ENCODE data around the gene TNK2. TPM values are rescaled to one million over a fixed set of nuclear protein-coding genes. Genes with fewer than 3 reads are reported as not detected.

The TNK2 gene
- total and polyA plus RNA-seq, 2 donors (not counting 3 experiments of a cell fraction or from before 2014, with no cell fraction given) = 18.6 to 71.6 TPM

DNA sequence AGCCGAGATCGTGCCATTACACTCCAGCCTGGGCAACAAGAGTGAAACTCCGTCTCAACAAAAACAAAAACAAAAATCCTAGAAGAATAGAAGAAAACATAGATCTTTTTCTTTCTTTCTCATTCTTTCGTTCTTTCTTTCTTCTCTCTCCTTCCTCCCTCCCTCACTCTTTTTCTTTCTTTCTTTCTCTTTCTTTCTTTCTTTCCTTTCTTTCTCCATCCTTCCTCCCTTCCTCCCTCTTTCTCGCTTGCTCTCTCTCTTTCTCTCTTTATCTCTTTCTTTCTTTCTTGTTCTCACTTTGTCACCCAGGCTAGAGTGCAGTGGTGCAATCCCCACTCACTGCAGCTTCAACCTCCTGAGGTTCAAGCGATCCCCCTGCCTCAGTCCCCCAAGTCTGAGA lies 62.9 kb downstream of the TNK2 start:
- H3K9ac ChIP-seq (replicated peaks; ENCODE audit: extremely low read depth, insufficient read depth, low read length) = no peak overlapping the region
- no peak overlapping the region for H3K27ac ChIP-seq (ENCODE audit: insufficient read depth, low read depth, low read length)
- no peak for DNase-seq (ENCODE audit: low read depth, low spot score)
- no peaks in the 10 kb centered on the region for H4K20me1 ChIP-seq (replicated peaks; ENCODE audit: control insufficient read depth, extremely low read depth, insufficient read depth, low read length)
- dilution Hi-C loops (cut with MboI; ENCODE audit: extremely low pct_ligation_motif_present, low sequenced_read_pairs) = no loop called here
- H3K27me3 ChIP-seq (ENCODE audit: control insufficient read depth in 2 of 2, insufficient read depth in 2 of 2, low read length in 2 of 2) = no peaks in the 10 kb centered on the region
- no peak overlapping the region for H2AFZ ChIP-seq (ENCODE audit: low read depth, low read length)
- FAIRE-seq = no peak
- no peaks in the 10 kb centered on the region for H3K4me1 ChIP-seq (ENCODE audit: control insufficient read depth, extremely low read depth, insufficient read depth, low read length)
- CTCF ChIA-PET = no interaction called here
- no peaks in the 10 kb centered on the region for H3K36me3 ChIP-seq (ENCODE audit: control insufficient read depth in 2 of 2, extremely low read depth in 1 of 2, insufficient read depth in 2 of 2, low read length in 2 of 2)
- no peaks in the 10 kb centered on the region for H3K9me1 ChIP-seq (replicated peaks; ENCODE audit: control insufficient read depth, extremely low read depth, insufficient read depth, low read length)
- H3K4me3 ChIP-seq (replicated peaks in 1 of 3; ENCODE audit: insufficient read depth in 1 of 3, low read depth in 1 of 3, low read length in 3 of 3) = no peak overlapping the region
- no peaks in the 10 kb centered on the region for H3K79me2 ChIP-seq (ENCODE audit: control insufficient read depth, insufficient read depth, low read length)
- H3K4me2 ChIP-seq (ENCODE audit: insufficient read depth, low read length) = no peak overlapping the region
- POLR2A ChIA-PET = no interaction called here
- TF ChIP-seq POLR2AphosphoS5 (IDR thresholded peaks at IDR 0.05; ENCODE audit: insufficient read depth, low read depth, low read length) (no peak), MYC (IDR thresholded peaks at IDR 0.05; ENCODE audit: low read depth, low read length) (no peak), GATA2 (IDR thresholded peaks at IDR 0.05; ENCODE audit: insufficient read depth, insufficient read length, low read depth, low read length) (no peak), FOS (IDR thresholded peaks at IDR 0.05; ENCODE audit: borderline replicate concordance, insufficient read depth, low read length) (no peak), JUN (IDR thresholded peaks at IDR 0.05; ENCODE audit: borderline replicate concordance, insufficient read depth, insufficient read length, low read depth) (no peak), EZH2 (IDR thresholded peaks at IDR 0.05; ENCODE audit: borderline replicate concordance, low read depth, low read length, severe bottlenecking) (no peak), POLR2A (IDR thresholded peaks at IDR 0.05; ENCODE audit: low read depth, low read length) (no peak)
- TF ChIP-seq, protein P1, sequence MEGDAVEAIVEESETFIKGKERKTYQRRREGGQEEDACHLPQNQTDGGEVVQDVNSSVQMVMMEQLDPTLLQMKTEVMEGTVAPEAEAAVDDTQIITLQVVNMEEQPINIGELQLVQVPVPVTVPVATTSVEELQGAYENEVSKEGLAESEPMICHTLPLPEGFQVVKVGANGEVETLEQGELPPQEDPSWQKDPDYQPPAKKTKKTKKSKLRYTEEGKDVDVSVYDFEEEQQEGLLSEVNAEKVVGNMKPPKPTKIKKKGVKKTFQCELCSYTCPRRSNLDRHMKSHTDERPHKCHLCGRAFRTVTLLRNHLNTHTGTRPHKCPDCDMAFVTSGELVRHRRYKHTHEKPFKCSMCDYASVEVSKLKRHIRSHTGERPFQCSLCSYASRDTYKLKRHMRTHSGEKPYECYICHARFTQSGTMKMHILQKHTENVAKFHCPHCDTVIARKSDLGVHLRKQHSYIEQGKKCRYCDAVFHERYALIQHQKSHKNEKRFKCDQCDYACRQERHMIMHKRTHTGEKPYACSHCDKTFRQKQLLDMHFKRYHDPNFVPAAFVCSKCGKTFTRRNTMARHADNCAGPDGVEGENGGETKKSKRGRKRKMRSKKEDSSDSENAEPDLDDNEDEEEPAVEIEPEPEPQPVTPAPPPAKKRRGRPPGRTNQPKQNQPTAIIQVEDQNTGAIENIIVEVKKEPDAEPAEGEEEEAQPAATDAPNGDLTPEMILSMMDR (IDR thresholded peaks at IDR 0.05; ENCODE audit: extremely low read depth in 1 of 2, insufficient read depth in 1 of 2, low read depth in 1 of 2, low read length in 2 of 2) = no peak
- TF ChIP-seq, protein P2, sequence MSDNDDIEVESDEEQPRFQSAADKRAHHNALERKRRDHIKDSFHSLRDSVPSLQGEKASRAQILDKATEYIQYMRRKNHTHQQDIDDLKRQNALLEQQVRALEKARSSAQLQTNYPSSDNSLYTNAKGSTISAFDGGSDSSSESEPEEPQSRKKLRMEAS (IDR thresholded peaks at IDR 0.05; ENCODE audit: insufficient read depth, insufficient read length) = no peak
- no TSS peak for BruUV-seq (replicated peaks)
- H3K9me3 ChIP-seq (replicated peaks; ENCODE audit: control insufficient read depth, insufficient read depth, low read length) = no peaks in the 10 kb centered on the region
- intact Hi-C loops (cut with micrococcal nuclease) = no loop called here

All from endothelial cell of umbilical vein (primary cell).